Measurements from ENCODE around the gene SCGB1C1.
A peak's percentile ranks its signal among the peaks of the same experiment; 100 is the strongest.

SCGB1C1 gene

DNA sequence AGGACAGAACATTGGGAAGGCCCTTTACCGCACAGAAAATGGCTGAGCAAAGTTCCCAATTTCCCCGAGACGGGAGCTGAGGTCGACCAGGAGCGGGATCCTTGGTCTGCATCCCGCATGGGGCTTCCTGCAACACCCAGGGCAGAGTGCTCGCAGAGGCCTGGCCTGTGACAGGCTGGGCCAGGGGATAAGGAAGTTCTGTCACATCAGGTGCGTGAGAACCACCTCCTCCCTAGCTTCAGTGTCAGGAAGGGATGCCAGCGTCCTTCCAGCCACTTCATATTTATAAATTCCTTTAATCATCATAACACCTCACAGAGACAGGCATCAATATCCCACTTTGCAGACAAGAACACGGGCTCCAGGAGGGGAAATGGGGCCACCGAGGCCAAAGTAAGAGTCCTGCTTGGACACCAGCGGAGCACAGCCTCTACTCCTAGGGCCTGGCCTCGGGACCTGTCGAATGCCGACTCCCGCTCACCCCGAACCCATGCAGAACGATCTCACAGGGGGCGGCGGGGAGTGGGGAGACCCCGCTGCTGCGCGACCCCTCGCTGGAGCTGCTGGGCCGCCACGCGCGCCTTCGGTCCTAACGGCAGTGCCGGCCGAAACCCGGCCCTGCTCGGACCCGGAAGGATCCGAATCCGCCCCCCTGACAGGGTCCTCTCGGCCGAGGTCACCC is 13.8 kb downstream of the SCGB1C1 start:
- H3K27me3 ChIP-seq (ENCODE audit: insufficient read depth, low read length, poor library complexity, severe bottlenecking) = no peaks in the 10 kb centered on the region
- TF ChIP-seq EZH2phosphoT487 (IDR thresholded peaks at IDR 0.05; ENCODE audit: borderline replicate concordance) = no peak
- TF ChIP-seq, protein P1, sequence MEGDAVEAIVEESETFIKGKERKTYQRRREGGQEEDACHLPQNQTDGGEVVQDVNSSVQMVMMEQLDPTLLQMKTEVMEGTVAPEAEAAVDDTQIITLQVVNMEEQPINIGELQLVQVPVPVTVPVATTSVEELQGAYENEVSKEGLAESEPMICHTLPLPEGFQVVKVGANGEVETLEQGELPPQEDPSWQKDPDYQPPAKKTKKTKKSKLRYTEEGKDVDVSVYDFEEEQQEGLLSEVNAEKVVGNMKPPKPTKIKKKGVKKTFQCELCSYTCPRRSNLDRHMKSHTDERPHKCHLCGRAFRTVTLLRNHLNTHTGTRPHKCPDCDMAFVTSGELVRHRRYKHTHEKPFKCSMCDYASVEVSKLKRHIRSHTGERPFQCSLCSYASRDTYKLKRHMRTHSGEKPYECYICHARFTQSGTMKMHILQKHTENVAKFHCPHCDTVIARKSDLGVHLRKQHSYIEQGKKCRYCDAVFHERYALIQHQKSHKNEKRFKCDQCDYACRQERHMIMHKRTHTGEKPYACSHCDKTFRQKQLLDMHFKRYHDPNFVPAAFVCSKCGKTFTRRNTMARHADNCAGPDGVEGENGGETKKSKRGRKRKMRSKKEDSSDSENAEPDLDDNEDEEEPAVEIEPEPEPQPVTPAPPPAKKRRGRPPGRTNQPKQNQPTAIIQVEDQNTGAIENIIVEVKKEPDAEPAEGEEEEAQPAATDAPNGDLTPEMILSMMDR (conservative IDR thresholded peaks at IDR 0.05; ENCODE audit: low read length) = no peak
- peak overlapping the region; percentile 78 for H3K4me2 ChIP-seq (ENCODE audit: low read depth, low read length, poor library complexity, severe bottlenecking)
- H3K9ac ChIP-seq (ENCODE audit: low read depth, low read length, poor library complexity, severe bottlenecking) = peak overlapping the region; percentile 99
- H3F3A ChIP-seq (ENCODE audit: low read depth) = peaks cover 5% of the 10 kb centered on the region
- peaks cover 60% of the 10 kb centered on the region for H3K4me1 ChIP-seq (ENCODE audit: insufficient read depth, low read length, poor library complexity, severe bottlenecking)
- H3K9me2 ChIP-seq (replicated peaks; ENCODE audit: low read depth, low read length) = no peaks in the 10 kb centered on the region
- peaks cover 14% of the 10 kb centered on the region; the same call in 1 of the 2 replicates for H3K36me3 ChIP-seq (ENCODE audit: insufficient read depth, low read length)
- H2AFZ ChIP-seq (ENCODE audit: low read length) = no peak overlapping the region; the same call in 1 of the 2 replicates
- peak overlapping the region; percentile 98 for H3K4me3 ChIP-seq (ENCODE audit: low read length, poor library complexity, severe bottlenecking)
- peaks cover 36% of the 10 kb centered on the region for H4K20me1 ChIP-seq (ENCODE audit: insufficient read depth, low read length, poor library complexity, severe bottlenecking)
- H3K9me3 ChIP-seq (ENCODE audit: insufficient read depth, low read depth, low read length) = no peaks in the 10 kb centered on the region
- H3K79me2 ChIP-seq (ENCODE audit: insufficient read depth, low read length) = peaks cover 62% of the 10 kb centered on the region

DNA sequence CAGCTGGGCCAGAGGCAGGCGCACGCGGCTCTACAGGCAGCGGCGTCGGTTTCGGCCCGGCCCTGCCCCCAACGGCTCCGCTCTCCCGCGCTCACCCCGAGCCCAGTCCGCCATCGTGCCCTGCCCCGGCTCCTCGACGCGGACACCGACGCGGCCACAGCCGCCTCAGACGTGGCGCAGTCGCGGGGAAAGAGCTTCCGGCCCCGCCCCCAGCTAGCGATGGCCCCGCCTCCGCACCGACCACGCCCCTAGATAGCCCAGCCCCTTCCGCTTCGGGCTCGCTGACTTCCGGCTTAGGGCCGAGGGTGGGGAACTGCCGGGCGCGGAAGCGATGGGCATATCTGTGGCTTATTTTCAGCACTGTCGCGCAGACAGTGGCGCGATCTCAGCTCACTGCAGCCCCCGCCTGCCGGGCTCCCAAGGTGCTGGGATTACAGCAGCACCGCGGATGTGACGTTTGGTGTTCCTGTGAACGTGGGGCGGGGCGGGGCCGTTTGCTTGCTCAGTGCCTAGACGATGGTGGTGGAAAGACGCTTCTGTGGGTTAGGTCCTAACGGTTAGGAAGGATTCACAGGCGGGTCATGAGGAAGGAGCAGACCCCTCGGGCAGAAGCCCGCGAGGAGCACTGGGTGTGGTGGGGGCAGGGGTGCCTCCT is 14.5 kb downstream of the SCGB1C1 start, which contains the start of the genes BET1L and RIC8A:
TSS of gene BET1L (minus strand) at position 192 of the 655 bp plus-strand sequence. CDS start at position 114, 78 bp downstream.
TSS of gene RIC8A (plus strand) at position 501 of the 655 bp plus-strand sequence. CDS start 1,147 bp downstream, outside the sequence.
- Histone ChIP-seq H3K27me3 (ENCODE audit: insufficient read depth, low read length, poor library complexity, severe bottlenecking) (no peaks in the 10 kb centered on the region), H3F3A (ENCODE audit: low read depth) (peaks cover 5% of the 10 kb centered on the region), H3K9me3 (ENCODE audit: insufficient read depth, low read depth, low read length) (no peaks in the 10 kb centered on the region), H3K4me1 (ENCODE audit: insufficient read depth, low read length, poor library complexity, severe bottlenecking) (peaks cover 53% of the 10 kb centered on the region), H3K4me2 (ENCODE audit: low read depth, low read length, poor library complexity, severe bottlenecking) (peak within 1 kb of the TSS; percentile 84), H4K20me1 (ENCODE audit: insufficient read depth, low read length, poor library complexity, severe bottlenecking) (peaks cover 36% of the 10 kb centered on the region), H3K9ac (ENCODE audit: low read depth, low read length, poor library complexity, severe bottlenecking) (peak within 1 kb of the TSS; percentile 99), H3K9me2 (replicated peaks; ENCODE audit: low read depth, low read length) (no peaks in the 10 kb centered on the region), H3K4me3 (ENCODE audit: low read length, poor library complexity, severe bottlenecking) (peak within 1 kb of the TSS; percentile 98), H3K79me2 (ENCODE audit: insufficient read depth, low read length) (peaks cover 69% of the 10 kb centered on the region), H2AFZ (ENCODE audit: low read length) (peak within 1 kb of the TSS; percentile 15; the same call in 1 of the 2 replicates), H3K36me3 (ENCODE audit: insufficient read depth, low read length) (peaks cover 20% of the 10 kb centered on the region; the same call in 1 of the 2 replicates)
- TF ChIP-seq, protein P1 (conservative IDR thresholded peaks at IDR 0.05; ENCODE audit: low read length) = no peak
- TF ChIP-seq EZH2phosphoT487 (IDR thresholded peaks at IDR 0.05; ENCODE audit: borderline replicate concordance) = no peak

DNA sequence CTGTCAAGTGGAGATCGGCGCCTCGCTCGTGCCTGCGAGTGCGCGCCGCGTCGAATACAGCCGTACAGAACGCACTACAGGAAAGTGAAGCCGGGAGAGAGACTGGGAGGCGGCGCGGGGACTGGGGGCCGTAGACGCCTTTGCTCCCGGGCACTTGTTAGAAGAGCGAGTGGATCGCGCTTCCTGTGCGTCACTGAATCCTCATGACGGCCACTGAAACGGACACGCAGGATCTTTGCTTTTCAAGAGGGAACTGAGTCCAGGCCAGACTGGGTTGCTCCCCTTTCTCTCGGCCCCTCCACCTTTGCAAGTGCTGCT is 14.9 kb downstream of the SCGB1C1 start:
- Histone ChIP-seq H3K9ac (ENCODE audit: low read depth, low read length, poor library complexity, severe bottlenecking) (peak overlapping the region; percentile 99), H3F3A (ENCODE audit: low read depth) (peaks cover 5% of the 10 kb centered on the region), H3K4me3 (ENCODE audit: low read length, poor library complexity, severe bottlenecking) (peak overlapping the region; percentile 98), H3K4me2 (ENCODE audit: low read depth, low read length, poor library complexity, severe bottlenecking) (peak overlapping the region; percentile 84), H3K27me3 (ENCODE audit: insufficient read depth, low read length, poor library complexity, severe bottlenecking) (no peaks in the 10 kb centered on the region), H3K9me2 (replicated peaks; ENCODE audit: low read depth, low read length) (no peaks in the 10 kb centered on the region), H2AFZ (ENCODE audit: low read length) (0 out of 2 replicates have a peak overlapping the region, but pooled peaks have one; percentile 15), H3K36me3 (ENCODE audit: insufficient read depth, low read length) (peaks cover 25% of the 10 kb centered on the region; the same call in 1 of the 2 replicates), H4K20me1 (ENCODE audit: insufficient read depth, low read length, poor library complexity, severe bottlenecking) (peaks cover 36% of the 10 kb centered on the region), H3K9me3 (ENCODE audit: insufficient read depth, low read depth, low read length) (no peaks in the 10 kb centered on the region), H3K4me1 (ENCODE audit: insufficient read depth, low read length, poor library complexity, severe bottlenecking) (peaks cover 51% of the 10 kb centered on the region), H3K79me2 (ENCODE audit: insufficient read depth, low read length) (peaks cover 73% of the 10 kb centered on the region)
- TF ChIP-seq, protein P1 (conservative IDR thresholded peaks at IDR 0.05; ENCODE audit: low read length) = no peak
- no peak for TF ChIP-seq EZH2phosphoT487 (IDR thresholded peaks at IDR 0.05; ENCODE audit: borderline replicate concordance)

All from Loucy (cell line).